ENCODE measurements around the gene PWWP2B. TPM values are rescaled to one million over a fixed set of nuclear protein-coding genes. Genes with fewer than 3 reads are reported as not detected.

Gene PWWP2B
- total RNA-seq, 2 donors from 2014 or later: 11.8 to 12.7 TPM

- ATAC-seq (no peak), DNase-seq (peak; percentile 23)
- intact Hi-C loops (cut with DNase I): loop anchor here (10.0 kb wide), 3 partner anchors 48 to 108 kb away; partner anchors contain the start of gene INPP5A (in 1 of the 2)
These were observed 69.8 kb downstream of the PWWP2B start for GRCh38 chr10:132466520-132467463.

Other genes with a start within 250 kb of the PWWP2B start
- 1 to 10 TPM; 1.4 to 9.9 TPM for gene DPYSL4, start 210.3 kb upstream of the PWWP2B start, total RNA-seq
- 1 to 10 TPM; 6.1 to 6.6 TPM for gene STK32C, start 89.2 kb upstream of the PWWP2B start, total RNA-seq
- gene LRRC27, start 65.0 kb upstream of the PWWP2B start, total RNA-seq: 1 to 10 TPM; 3.7 to 4.4 TPM
- gene INPP5A, start 140.6 kb downstream of the PWWP2B start, total RNA-seq: 10 to 100 TPM; 74.4 to 95.3 TPM

All from left cardiac atrium (tissue), 4 donors.